HG03280 (cell line): ENCODE results near the gene FKBP5.
A peak's percentile ranks its signal among the peaks of the same experiment; 100 is the strongest.
"Not testable (repeated sequence)": the region's sequence is repeated elsewhere in the genome, so short reads cannot be mapped to it uniquely, and the experiment has no call there.

Experiments
- ATAC-seq: cut with Tn5 transposase; IDR thresholded peaks from one replicate; pipeline ENCODE4 v1.9.1; 2021; ENCODE audit warnings: mild to moderate bottlenecking, moderate library complexity; ENCODE audit not compliant: unreplicated experiment

The FKBP5 gene

DNA sequence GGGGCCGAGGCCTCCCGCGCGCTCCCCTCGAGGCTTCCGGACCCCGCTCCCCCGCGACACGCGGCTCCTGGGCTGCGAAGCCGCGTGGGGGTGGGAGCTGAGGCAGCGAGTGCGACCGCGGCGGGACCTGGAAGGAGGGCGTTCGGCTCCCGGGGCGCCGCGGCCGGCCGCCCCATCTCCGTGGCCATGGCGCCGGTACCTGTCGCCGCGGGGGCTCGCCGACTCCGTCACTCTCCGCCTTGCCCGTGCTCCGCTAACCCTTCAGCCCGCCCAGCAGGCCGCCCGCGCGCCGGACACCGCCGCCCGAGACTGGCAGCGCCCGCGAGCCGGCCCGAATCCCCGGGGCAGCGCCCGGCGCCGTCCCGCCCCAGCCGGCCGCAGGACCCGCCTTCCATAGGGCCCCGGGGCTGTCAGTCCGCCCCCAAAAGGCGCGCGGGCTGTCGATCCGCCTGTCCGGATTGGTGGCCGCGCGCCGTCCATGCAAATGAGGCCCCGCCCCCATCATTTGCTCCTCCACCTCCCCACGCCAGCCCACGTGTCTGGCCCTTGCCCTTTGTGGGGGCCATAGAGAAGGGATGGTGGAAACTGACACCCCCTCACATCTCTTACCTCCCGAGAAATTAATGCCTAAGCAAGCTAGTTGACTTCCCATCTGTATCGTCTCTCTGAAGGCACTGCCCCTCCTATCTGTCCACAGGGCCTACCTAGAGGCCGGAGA is at the start of gene FKBP5:
FKBP5 (minus strand) TSS at position 311 of the 718 bp plus-strand sequence. CDS start 46,091 bp downstream, outside the sequence.
- peak; percentile 89 for ATAC-seq

DNA sequence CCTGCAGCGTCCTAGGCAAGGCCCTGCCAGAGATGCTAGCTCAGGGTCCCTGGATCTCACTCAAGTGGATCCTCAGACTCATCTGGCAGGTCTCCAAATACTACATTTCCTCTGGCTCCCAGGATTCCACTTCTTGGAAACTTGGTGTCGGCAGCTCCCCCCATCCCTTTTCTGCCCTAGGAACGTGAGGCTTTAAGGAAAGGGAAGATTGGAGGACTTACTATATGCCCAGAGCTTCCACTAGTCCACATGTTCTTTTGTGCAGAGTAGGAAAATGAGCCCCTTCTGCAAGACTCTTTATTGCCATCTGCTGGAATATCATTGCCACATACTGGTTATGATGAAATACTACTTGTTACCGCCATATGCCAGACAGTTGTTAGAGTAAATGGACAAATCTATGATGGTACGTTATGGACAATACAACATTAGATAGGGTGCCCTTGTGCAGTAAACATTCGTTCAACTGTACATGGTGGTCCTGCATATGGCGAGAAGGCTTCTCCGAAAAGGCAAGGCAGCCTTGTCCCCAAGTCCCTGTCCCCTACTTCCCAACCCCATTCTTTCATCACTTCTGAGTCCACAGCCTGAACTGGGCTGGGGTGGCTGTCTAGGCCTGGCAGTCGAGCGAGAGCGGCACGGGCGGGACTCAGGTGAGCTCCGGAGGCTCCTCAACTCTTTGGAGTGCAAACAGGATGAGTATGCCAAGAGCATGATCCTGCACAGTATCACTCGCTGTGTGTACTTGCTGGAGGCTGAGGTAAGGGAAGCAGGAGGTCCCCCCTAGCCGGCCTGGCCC is 48.9 kb upstream of the FKBP5 start:
- no peak for ATAC-seq

DNA sequence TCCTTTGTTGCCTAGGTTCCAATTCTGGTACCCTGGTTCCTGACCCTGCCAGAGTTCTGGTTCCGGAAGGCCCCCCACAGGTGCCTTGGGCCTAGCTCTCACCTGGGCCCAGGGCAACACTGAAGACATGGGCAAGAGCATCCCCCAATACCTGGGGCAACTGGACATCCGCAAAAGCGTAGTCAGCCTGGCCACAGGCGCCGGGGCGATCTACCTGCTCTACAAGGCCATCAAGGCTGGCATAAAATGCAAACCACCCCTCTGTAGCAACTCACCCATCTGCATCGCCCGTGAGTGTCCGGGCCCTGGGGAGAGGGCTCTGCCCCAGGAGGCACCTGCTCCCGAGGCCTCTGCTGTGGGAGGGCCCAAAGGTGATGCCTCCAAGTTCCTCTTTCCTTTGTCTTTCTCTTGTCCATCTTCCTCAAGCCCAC is 48.3 kb upstream of the FKBP5 start, which contains the start of gene ARMC12:
ARMC12 (plus strand) TSS at position 51 of the 431 bp plus-strand sequence; CDS start at position 128, 77 bp downstream.
- no peak for ATAC-seq

DNA sequence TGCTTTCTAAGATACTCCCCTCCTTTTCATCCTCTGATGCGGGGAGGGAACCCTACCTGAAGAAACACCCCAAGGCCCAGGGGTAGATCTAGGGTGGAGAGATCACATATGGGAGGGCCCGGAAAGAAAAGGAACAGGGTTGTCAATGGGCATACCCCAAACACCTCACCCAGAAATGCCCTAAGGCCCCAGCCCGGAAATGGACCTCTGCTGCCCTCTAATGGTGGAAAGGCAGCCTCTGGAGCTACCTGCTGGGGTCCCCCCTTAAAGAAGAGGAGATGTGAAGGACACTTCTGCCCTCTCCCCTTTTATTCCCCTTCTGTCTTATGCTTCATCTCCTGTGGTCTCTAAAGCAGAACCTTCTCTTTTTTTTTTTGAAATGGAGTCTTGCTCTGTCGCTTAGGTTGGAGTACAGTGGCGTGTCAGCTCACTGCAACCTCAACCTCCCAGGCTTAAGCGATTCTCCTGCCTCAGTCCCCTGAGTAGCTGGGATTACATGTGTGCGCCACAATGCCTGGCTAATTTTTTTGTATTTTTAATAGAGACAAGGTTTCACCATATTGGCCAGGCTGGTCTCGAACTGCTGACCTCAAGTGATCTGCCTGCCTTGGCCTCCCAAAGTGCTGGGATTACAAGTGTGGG is 47.7 kb upstream of the FKBP5 start:
- no peak for ATAC-seq

DNA sequence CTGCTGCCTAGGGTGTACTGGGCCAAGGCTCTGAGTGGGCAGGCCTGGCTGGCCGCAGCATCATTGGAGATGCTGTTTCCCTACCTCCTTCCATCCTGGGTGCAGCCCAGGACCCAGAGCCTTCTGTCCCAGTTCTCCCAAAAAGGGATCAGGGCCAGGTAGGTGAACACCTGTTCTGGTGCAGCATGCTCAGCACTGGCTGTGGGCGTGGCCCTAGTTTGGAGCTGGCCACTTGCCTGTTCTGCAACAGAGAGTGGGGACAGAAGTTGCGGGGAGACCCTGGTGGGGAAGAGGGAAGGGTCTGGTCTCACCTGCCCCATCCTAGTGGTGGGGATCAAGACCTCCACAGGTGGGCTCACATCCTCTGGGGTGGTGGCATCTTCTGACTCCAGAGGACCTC is 46.7 kb upstream of the FKBP5 start:
- no peak for ATAC-seq

DNA sequence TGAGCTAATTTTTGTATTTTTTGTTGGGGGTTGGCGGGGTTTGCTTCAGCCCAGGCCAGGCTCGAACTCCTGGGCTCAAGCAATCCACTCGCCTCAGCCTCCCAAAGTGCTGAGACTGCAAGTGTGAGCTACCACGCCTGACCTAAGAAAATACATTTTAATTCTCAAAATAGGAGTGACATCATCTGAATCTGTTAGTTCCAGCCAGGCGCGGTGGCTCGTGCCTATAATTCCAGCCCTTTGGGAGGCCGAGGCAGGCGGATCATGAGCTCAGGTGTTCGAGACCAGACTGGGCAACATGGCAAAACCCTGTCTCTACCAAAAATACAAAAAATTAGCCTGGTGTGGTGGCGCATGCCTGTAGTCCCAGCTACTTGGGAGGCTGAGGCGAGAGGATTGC is 45.6 kb upstream of the FKBP5 start:
- ATAC-seq, result not testable (repeated sequence)

DNA sequence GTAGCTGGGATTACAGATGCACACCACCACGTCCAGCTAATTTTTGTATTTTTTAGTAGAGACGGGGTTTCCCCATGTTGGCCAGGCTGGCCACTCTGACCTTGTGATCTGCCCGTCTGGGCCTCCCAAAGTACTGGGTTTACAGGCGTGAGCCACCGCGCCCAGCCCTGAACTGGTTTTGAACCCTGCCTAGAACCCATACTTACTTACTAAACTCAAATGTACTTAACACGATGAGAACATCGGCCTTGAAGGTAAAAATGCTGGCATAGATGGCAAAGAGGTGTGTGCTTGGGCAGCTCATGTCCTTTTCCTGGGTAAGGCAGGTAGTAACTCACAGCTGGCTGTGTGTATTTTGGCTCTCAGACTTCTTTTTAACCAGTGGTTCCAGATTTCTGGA is 44.9 kb upstream of the FKBP5 start:
- ATAC-seq, result no peak

DNA sequence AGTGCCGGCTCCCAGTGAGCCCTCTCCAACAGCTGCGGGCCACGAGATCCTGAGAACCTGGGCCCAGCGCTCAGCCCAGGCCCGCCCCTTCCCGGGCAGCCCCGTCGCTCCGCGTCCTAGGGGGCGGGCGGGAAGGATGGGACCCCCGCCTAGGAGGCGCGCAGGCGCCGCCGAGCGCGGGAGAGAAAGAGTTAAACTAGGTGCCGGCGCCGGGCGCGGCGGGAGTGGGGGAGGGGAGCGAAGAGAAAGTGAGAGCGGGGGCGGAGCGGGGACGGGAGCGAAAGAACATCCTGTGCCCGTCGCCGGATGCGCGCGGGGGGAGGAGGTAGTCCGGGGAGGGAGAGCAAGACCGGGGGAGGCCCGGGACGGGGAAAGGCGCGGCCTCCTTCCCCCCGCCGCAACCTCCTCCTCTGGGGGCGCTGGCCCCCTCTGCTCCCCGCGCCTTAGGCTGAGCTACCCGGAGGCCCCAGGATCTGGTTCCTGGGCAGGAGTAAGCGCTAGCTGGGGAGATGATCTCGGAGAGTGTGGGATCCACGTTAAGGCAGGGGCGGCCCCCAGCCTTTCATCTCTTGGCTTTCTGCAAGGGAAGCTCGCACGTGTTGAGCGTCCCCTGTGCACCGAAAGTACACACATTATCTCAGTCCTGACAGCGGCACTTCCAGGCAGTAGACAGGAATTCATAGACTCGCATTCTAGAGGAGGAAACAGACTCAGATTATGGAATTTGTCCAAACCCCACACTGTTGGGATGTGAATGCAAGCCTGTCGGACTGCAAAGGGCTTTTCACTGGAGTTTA is 43.2 kb upstream of the FKBP5 start:
- peak; percentile 50 for ATAC-seq

DNA sequence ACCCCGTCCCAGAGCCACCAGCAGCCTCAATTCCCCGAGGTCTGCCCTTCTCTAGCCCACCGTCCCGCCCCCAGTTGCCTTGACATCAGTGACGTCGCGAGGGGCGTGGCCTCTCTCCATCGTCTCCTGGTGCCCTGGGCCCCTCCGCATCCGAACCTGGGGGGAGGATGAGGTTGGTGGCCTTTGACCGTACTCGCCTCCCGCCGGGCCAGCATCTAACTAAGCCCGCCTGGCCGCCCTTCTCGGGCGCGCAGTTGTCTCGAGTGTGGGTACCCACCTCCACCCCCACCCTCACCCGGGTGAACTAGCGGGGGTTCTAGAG is 42.7 kb upstream of the FKBP5 start:
- peak; percentile 53 for ATAC-seq

DNA sequence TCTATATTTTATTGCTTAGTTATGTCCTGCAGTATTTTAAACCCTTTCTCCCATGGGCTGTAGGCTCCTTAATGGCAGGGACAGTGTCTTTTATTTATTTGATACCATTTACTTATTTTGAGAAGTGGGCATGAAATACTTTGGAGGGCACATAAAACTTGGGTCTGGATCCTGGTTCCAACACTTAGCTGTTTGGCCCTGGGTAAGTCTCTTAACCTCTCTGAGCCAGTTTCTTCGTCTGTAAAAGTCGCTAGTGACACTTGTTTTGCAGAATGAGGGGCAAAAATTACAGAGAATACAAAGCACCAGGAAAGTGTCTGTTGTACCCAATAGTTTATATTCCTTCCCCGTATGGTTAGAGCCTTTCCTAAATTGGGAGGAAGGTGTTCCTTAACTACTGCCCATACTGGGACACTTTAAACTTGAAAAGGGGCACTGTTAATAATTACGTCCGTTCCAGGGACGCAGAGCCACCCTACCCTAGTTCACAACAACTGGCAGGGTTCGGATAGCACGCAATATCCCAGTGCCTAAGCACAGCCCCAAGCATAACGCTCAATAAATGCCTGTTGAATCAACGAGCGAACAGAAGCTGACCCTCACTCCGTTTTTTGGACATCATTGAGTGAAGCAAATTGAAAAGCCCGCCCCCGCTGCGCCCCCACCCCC is 42.2 kb upstream of the FKBP5 start:
- no peak for ATAC-seq

DNA sequence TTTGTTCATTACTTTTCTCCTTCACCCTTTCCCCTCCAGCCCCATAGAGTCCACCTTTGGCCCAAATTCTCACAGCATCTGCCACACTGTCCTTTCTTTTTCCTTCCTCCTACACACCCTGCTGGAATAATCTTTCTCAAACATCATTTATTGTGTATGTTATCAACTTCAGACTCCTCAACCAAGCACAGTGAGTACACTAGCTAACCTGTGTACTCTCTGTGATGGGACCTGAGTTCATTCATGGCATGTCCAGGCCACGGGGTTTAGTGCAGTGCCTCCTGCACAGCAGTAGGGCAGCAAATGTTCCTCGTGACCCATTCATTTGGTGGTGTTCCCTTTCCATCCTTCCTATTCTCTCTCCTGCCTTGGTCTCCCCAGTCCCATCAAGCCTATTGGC is 41.0 kb upstream of the FKBP5 start:
- no peak for ATAC-seq

DNA sequence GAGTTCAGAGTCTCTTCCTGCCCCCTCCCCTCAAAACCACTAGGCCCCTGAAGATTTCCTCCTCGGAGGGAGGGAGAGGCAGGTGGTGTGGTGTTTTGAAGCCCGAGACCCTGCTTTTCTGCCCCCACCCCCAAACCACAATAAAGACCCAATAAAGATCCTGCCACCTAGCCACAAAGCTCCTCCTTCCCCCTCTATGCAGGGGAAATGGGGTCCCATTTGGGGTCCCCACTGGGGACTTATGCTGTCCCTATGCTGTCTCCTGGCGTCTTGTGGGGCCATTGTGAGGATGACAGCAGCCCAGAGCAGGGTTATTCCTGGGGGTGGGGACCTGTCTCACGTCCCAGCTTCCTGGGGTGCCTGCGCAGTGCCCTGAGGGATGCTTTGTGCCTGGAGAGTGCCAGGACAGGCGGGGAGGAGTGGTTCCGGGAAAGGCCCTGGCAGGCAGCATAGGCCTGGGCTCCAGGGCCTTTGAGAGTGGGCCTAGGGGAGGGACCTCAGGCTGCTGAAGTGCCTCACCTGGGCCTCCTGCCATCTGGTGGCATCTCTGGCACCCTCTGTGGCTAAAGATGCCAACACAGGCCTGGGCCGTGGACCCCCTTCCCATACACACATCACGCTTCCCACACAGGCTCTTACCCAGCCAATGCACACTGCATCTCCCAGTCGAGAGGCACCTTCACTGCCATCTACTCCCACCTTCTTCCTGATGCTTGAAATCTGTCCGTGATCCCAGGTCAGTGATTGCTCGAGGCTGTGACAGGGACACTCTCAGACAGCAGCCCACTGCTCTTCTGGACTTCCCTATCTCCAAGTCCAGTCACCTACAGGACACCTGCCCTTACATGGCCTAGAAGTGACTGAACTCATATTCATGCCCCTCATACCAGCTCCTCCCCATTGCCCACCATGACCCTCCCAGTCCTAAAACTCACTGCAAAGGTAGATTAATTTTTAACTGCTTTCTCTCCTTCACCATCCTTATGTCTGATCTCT is 40.3 kb upstream of the FKBP5 start:
- no peak for ATAC-seq

DNA sequence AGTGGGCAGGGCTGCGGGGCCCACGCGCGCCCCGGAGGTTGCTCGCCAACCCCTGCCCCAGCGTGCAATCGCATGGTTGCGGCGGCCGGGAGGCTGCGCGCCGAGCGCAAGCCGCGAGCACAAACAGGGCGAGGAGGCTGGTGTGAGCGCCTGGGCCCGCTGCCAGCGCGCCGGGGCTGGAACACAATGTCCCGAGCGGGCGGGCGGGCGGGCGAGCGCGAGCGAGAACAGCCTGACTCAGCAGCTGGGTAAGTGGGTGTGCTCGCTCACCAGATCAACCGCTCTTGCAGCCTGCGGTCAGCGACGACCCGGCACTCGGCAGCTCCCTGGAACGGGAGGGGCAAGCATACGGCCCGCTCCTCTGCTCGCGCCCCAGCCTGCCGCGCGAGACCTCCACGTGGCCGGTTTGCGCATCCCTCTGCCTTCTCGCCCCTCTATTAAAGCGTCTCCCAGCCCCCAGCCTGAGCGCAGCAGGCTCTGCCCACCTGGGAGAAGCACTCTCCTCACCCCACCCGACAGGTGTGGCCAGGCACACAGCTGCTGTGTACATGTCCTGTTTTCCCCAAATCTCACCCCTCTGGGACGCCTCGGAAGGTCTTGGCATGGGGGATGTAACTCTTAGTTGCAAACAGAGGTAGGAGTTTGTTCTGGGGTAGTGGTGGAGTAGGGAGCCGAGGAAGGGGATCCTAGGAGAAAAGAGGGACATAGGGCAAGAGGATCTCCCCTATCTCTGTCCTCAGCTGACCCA is 39.4 kb upstream of the FKBP5 start:
- peak; percentile 32 for ATAC-seq

DNA sequence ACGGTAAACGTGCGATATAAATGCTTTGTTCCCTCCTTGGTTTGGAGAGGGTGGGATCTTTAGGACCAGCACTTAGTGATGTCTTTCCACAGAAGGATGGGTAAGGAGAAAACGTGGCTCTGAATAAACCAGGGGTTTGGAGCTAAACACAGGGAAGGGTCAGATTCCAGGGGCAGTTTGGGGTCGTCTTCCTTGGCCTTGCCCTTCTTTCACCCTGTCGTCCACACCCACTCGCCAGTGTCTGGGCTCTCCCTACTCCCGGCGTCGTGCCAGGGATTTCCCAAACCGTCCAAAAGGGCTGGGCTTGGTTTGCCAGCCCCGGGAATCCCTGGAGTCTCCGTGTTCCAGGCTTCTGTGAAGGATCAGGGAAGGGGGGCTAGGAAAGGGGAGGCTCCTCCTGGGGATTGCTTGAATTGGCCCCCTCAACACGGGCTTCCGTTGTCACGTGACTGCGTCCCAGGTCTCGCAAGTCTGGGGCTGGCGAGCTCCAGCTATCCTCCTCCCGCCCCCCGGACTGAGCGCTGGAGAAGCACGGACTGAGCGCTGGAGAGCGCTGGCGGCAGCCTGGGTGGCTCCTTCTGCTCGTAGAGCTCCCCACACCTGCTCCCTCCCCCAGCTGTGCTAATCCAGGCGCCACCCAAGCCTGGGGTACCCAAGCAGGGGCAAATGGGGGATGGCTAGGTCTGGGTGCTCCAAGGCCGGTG is 38.7 kb upstream of the FKBP5 start:
- peak; percentile 9 for ATAC-seq

DNA sequence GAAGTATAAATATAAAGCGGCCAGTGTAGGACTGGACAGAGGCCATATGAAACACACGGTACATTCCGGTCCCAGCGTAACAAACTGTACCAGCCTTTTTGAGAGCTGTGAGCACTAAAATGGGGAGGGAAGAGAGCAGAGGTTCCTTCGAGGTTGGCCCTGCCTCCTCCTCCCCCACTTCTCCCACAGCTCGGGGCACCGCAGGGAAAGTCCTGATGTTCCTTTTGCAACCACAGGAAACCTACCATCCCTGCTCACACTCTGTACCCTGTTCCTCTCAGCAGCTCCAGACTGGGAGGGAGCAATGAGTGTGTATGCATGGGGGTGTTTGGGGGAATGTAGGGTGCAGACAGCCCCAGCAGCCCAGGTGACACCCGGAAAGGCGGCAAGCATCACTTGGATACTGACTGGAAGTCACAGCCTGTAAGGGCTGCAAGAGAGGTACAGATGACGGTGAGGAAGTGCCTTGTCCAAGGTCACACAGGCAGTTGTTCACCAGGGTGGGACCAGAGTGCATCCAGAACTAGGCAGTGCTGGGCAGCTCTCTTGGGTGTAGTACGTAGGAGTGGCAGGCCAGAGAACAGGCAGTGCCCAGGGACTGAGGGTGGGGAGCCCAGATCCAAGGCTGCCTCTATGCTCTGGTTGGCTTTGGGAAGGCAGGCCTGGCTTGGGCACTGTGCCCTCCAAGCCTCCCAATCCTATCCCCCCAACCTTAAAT is 37.2 kb upstream of the FKBP5 start:
- no peak for ATAC-seq

DNA sequence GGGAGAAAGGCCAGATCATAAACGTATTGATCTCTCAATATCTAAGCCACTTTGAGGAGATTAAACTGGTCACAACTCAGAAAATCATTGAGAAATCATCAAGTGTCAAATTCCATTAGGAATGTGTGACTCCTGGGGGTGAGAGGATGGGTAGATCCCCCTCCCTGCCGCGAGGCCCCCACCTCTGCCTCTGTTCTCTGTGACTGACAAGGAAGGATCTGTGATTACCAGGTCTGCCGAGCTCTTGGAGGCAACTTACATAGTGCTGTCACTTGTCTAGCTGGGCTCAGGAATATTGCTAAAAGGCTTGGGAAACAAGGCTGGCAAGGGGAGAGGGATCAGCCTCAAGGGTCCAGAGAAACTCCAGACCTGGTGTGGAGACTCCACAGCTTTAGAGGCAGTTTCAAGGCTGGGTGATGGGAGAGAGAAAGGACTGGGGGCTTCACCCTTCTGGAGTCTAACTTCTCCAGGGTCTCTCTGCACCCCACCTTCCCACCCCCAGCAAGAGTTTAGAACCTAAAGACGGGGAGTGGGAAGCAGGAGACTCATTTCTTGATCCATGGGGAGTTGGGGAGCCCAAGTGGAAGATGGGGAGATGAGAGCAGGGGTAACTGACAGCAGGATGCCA is 36.5 kb upstream of the FKBP5 start:
- no peak for ATAC-seq

DNA sequence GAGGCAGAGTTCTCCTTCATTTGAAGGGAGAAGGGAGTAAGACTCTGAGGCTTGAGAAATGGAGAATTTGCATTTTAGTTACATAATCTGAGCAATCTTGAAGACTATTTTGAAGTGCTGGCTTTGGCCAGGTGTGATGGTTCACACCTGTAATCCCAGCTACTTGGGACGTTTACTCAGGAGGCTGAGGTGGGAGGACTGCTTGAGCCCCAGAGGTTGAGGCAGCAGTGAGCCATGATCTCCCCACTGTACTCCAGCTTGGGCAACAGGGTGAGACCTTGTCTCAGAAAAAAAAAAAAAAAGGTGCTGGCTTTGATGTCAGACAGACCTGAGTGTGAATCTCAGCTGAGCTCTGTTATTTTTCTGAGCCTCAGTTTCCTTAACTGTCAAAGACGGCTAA is 35.8 kb upstream of the FKBP5 start:
- no peak for ATAC-seq
